ENCODE results near the gene TLCD3B. TPM values are rescaled to one million over a fixed set of nuclear protein-coding genes. Genes with fewer than 3 reads are reported as not detected.

The TLCD3B gene
- total and polyA plus RNA-seq, 9 of the 15 experiments (the other 6 are each of a cell fraction or from before 2014, with no cell fraction given) = 0.10 to 0.52 (median 0.23) TPM; not detected in 4

DNA sequence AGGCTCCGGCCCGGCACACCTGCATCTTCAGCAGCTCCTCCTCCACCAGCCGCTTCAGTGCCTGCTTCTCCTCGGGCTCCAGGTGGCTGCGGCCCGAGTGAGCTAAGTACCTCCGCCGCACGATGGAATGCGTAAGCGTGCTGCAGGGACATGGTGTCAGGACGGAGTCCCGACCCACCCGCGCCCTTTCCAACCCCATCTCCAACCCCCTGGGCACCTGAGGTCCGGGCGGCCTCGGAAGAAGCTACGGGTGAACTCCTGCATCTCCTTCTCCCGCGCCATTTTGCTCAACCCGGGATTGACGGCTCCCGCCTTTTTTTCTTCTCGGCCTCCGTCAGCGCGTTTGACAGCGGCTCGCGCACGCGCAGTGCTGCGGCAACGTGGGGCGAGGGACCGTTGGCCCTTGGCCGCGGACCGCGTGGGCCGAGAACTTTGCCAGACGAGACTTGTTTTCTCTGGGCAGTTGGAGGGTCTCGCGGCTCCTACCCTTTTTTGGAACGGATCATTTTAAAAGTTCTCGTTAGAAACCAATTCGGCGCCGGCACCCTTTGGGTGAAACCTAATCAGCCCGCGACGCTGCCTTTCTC, 35.7 kb downstream of the TLCD3B start, which contains the start of gene HIRIP3 (continued):
- TF ChIP-seq, protein P1, sequence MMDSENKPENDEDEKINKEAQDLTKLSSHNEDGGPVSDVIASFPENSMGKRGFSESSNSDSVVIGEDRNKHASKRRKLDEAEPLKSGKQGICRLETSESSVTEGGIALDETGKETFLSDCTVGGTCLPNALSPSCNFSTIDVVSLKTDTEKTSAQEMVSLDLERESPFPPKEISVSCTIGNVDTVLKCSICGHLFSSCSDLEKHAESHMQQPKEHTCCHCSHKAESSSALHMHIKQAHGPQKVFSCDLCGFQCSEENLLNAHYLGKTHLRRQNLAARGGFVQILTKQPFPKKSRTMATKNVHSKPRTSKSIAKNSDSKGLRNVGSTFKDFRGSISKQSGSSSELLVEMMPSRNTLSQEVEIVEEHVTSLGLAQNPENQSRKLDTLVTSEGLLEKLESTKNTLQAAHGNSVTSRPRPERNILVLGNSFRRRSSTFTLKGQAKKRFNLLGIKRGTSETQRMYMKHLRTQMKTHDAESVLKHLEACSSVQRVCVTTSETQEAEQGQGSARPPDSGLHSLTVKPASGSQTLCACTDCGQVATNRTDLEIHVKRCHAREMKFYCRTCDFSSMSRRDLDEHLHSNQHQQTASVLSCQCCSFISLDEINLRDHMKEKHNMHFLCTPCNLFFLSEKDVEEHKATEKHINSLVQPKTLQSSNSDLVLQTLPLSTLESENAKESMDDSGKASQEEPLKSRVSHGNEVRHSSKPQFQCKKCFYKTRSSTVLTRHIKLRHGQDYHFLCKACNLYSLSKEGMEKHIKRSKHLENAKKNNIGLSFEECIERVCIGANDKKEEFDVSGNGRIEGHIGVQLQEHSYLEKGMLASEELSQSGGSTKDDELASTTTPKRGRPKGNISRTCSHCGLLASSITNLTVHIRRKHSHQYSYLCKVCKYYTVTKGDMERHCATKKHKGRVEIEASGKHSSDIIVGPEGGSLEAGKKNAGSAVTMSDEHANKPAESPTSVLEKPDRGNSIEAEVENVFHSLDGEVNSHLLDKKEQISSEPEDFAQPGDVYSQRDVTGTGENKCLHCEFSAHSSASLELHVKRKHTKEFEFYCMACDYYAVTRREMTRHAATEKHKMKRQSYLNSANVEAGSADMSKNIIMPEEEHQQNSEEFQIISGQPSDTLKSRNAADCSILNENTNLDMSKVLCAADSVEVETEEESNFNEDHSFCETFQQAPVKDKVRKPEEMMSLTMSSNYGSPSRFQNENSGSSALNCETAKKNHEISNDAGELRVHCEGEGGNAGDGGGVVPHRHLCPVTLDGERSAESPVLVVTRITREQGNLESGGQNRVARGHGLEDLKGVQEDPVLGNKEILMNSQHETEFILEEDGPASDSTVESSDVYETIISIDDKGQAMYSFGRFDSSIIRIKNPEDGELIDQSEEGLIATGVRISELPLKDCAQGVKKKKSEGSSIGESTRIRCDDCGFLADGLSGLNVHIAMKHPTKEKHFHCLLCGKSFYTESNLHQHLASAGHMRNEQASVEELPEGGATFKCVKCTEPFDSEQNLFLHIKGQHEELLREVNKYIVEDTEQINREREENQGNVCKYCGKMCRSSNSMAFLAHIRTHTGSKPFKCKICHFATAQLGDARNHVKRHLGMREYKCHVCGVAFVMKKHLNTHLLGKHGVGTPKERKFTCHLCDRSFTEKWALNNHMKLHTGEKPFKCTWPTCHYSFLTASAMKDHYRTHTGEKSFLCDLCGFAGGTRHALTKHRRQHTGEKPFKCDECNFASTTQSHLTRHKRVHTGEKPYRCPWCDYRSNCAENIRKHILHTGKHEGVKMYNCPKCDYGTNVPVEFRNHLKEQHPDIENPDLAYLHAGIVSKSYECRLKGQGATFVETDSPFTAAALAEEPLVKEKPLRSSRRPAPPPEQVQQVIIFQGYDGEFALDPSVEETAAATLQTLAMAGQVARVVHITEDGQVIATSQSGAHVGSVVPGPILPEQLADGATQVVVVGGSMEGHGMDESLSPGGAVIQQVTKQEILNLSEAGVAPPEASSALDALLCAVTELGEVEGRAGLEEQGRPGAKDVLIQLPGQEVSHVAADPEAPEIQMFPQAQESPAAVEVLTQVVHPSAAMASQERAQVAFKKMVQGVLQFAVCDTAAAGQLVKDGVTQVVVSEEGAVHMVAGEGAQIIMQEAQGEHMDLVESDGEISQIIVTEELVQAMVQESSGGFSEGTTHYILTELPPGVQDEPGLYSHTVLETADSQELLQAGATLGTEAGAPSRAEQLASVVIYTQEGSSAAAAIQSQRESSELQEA (IDR thresholded peaks at IDR 0.05; ENCODE audit: low read depth) = peak; percentile 93
- TF ChIP-seq FOXK1 (CRISPR knock-in tag; IDR thresholded peaks at IDR 0.05; ENCODE audit: borderline replicate concordance) (peak; percentile 17; the same call in 1 of the 2 replicates), CBFA2T3 (IDR thresholded peaks at IDR 0.05) (peak; percentile 8; the same call in 1 of the 2 replicates), SIX5 (IDR thresholded peaks at IDR 0.05; ENCODE audit: borderline replicate concordance in 1 of 2, insufficient read depth in 1 of 2, low read depth in 1 of 2, low read length in 2 of 2) (no peak), JUN (IDR thresholded peaks at IDR 0.05; ENCODE audit: borderline replicate concordance, low read depth, low read length) (no peak), JUN (CRISPR knock-in tag; IDR thresholded peaks at IDR 0.05; ENCODE audit: borderline replicate concordance) (0 out of 2 replicates have a peak, but pooled peaks have one; percentile 42), ZBTB1 (CRISPR knock-in tag; IDR thresholded peaks at IDR 0.05; ENCODE audit: borderline replicate concordance, low read depth) (no peak), ZFPM2 (CRISPR knock-in tag; IDR thresholded peaks at IDR 0.05) (no peak), CREB1 (IDR thresholded peaks at IDR 0.05) (no peak), CREB1 (CRISPR knock-in tag; IDR thresholded peaks at IDR 0.05) (no peak), ASH1L (IDR thresholded peaks at IDR 0.05; ENCODE audit: borderline replicate concordance, low read depth, partially characterized antibody) (no peak), FIP1L1 (IDR thresholded peaks at IDR 0.05; ENCODE audit: low read depth, low read length, poor library complexity, severe bottlenecking) (peak; percentile 59), DPF2 (IDR thresholded peaks at IDR 0.05) (no peak), ZNF12 (CRISPR knock-in tag; IDR thresholded peaks at IDR 0.05) (peak; percentile 24; the same call in 1 of the 2 replicates), FOXA3 (CRISPR knock-in tag; conservative IDR thresholded peaks at IDR 0.05 in 1 of 2, IDR thresholded peaks at IDR 0.05 in 1 of 2) (peak in 1 of 2 experiments; percentile 56; a peak in 2 of 4 replicates)
- TF ChIP-seq, protein P2, sequence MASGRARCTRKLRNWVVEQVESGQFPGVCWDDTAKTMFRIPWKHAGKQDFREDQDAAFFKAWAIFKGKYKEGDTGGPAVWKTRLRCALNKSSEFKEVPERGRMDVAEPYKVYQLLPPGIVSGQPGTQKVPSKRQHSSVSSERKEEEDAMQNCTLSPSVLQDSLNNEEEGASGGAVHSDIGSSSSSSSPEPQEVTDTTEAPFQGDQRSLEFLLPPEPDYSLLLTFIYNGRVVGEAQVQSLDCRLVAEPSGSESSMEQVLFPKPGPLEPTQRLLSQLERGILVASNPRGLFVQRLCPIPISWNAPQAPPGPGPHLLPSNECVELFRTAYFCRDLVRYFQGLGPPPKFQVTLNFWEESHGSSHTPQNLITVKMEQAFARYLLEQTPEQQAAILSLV (tag; IDR thresholded peaks at IDR 0.05) = no peak
- TF ChIP-seq, protein P3, sequence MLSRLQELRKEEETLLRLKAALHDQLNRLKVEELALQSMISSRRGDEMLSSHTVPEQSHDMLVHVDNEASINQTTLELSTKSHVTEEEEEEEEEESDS (CRISPR knock-in tag; IDR thresholded peaks at IDR 0.05) = no peak
- TF ChIP-seq, protein P4, sequence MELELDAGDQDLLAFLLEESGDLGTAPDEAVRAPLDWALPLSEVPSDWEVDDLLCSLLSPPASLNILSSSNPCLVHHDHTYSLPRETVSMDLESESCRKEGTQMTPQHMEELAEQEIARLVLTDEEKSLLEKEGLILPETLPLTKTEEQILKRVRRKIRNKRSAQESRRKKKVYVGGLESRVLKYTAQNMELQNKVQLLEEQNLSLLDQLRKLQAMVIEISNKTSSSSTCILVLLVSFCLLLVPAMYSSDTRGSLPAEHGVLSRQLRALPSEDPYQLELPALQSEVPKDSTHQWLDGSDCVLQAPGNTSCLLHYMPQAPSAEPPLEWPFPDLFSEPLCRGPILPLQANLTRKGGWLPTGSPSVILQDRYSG (tag; conservative IDR thresholded peaks at IDR 0.05; ENCODE audit: low read depth) = no peak

All from K562 (cell line).